ENCODE measurements around the gene PDGFC. TPM values are rescaled to one million over a fixed set of nuclear protein-coding genes. Genes with fewer than 3 reads are reported as not detected.

PDGFC gene
- total and polyA plus RNA-seq, 8 donors = 4.9 to 39.8 (median 10.8) TPM

DNA sequence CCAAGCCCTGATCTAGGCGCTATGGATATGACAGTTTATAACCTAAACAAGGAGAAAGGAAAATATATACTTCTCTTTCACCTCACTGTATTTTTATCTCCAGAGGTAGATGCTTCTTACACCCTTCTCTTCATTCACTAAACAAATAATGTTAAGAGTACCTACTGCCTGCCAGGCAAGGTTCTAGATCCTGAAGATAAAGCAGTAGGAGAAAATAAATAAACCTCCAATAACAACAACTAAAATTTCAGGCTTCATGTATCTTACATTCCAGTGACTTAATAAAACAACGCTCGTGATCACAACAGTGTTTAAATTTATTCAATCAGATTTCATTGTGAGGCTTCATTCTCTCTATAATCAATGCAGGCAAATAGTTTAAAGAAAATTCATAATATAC lies 20.7 kb downstream of the PDGFC start:
- 61 to 73% (median 62%) methylated on average over 3 of the region's 3 CpGs for WGBS, 5 donors
- DNase-seq = no peak
- Histone ChIP-seq H3K27me3 (no peaks in the 10 kb centered on the region), H3K9me3 (no peaks in the 10 kb centered on the region), H3K4me3 (no peak overlapping the region), H3K27ac (peak overlapping the region in 2 of 5 donors; percentile 41 to 81), H3K4me1 (peaks cover 30 to 89% (median 63%) of the 10 kb centered on the region in 4 donors), H3K36me3 (no peaks in the 10 kb centered on the region)
- no peak for TF ChIP-seq POLR2A (IDR thresholded peaks at IDR 0.05)
- TF ChIP-seq EP300 (IDR thresholded peaks at IDR 0.05) = no peak
- TF ChIP-seq, protein P1, sequence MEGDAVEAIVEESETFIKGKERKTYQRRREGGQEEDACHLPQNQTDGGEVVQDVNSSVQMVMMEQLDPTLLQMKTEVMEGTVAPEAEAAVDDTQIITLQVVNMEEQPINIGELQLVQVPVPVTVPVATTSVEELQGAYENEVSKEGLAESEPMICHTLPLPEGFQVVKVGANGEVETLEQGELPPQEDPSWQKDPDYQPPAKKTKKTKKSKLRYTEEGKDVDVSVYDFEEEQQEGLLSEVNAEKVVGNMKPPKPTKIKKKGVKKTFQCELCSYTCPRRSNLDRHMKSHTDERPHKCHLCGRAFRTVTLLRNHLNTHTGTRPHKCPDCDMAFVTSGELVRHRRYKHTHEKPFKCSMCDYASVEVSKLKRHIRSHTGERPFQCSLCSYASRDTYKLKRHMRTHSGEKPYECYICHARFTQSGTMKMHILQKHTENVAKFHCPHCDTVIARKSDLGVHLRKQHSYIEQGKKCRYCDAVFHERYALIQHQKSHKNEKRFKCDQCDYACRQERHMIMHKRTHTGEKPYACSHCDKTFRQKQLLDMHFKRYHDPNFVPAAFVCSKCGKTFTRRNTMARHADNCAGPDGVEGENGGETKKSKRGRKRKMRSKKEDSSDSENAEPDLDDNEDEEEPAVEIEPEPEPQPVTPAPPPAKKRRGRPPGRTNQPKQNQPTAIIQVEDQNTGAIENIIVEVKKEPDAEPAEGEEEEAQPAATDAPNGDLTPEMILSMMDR (IDR thresholded peaks at IDR 0.05) = no peak
- no peak for TF ChIP-seq POLR2AphosphoS5 (IDR thresholded peaks at IDR 0.05)
- intact Hi-C loops (cut with DNase I; ENCODE audit: low total_unique reads) = no loop called here

DNA sequence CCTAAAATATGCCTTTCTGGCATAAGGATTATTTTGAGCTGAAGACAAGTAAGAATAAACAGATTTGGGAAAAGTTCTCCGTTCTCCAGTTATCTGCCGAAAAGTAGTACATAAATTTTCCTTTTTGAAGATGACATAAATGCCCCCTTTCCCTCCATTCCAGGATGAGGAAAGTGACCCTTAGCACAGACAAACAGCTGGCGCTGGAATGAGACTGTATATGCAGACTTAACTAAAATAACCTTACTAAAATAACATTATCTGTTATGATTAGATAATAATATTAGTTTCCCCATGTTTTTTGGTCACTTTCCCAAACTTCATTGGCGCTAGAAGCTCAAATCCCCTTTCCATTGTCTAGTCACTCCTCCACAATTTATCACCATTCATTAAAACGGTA lies 21.5 kb downstream of the PDGFC start:
- 40 to 63% (median 45%) methylated on average over 5 of the region's 5 CpGs for WGBS, 5 donors
- Histone ChIP-seq H3K4me3 (no peak overlapping the region), H3K36me3 (no peaks in the 10 kb centered on the region), H3K4me1 (peaks cover 34 to 89% (median 65%) of the 10 kb centered on the region in 4 donors), H3K9me3 (no peaks in the 10 kb centered on the region), H3K27me3 (no peaks in the 10 kb centered on the region), H3K27ac (peak overlapping the region in 4 of 5 donors; percentile 64 to 81 (median 75))
- intact Hi-C loops (cut with DNase I; ENCODE audit: low total_unique reads) = no loop called here
- no peak for DNase-seq
- TF ChIP-seq POLR2AphosphoS5 (IDR thresholded peaks at IDR 0.05) (no peak), POLR2A (IDR thresholded peaks at IDR 0.05) (no peak), EP300 (IDR thresholded peaks at IDR 0.05) (no peak)
- TF ChIP-seq, protein P1 (IDR thresholded peaks at IDR 0.05) = no peak

DNA sequence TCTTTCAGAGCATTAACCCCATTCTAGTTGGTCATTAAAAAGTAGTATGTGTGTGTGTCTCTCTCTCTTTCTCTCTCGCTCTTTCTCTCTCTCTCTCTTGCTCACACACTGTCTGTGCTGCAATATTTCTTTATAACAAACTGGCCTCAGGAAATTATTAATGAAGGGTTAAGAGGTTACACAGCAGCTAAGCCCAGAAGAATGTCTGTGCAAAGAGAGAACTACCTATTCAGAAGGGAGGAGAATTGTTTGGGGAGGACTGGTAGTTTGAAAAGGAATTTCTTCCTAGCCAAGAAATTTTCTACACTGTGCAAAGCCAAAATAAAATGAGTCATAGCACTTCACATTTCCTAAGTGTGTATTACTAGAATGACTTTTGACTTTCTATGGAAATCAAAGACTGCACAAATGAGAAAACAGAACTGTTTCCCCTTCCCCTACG lies 22.2 kb downstream of the PDGFC start:
- intact Hi-C loops (cut with DNase I; ENCODE audit: low total_unique reads) = no loop called here
- no peak for TF ChIP-seq POLR2A (IDR thresholded peaks at IDR 0.05)
- TF ChIP-seq POLR2AphosphoS5 (IDR thresholded peaks at IDR 0.05) = peak in 2 of 3 donors; percentile 27 to 36
- TF ChIP-seq, protein P1 (IDR thresholded peaks at IDR 0.05) = no peak
- TF ChIP-seq EP300 (IDR thresholded peaks at IDR 0.05) = no peak
- Histone ChIP-seq H3K27me3 (no peaks in the 10 kb centered on the region), H3K9me3 (no peaks in the 10 kb centered on the region), H3K4me1 (peaks cover 34 to 96% (median 69%) of the 10 kb centered on the region in 4 donors), H3K27ac (peak overlapping the region in 4 of 5 donors; percentile 64 to 81 (median 75)), H3K36me3 (no peaks in the 10 kb centered on the region), H3K4me3 (no peak overlapping the region)
- WGBS, 5 donors = 17 to 40% (median 23%) methylated on average over 2 of the region's 2 CpGs
- peak in 1 of 2 donors; percentile 47 for DNase-seq

DNA sequence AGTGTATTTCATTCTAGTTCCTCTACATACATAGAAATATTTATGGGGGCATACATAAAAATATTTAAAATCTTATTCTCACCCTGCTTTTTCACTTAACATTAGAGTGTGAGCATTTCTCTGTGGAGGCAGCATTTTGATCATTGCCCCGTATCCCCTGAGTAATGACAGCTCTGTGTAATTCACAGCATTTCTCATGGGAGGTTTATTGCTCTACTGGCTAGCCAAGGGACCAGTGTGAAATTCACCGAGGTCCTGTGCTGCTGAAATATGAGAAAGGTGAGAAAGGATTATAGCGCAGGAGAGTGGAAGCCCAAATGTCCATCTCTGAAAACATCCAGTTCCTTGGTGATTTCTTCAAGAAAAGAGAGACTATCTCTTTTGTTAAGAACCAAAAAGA lies 22.9 kb downstream of the PDGFC start:
- TF ChIP-seq, protein P1 (IDR thresholded peaks at IDR 0.05) = no peak
- TF ChIP-seq POLR2A (IDR thresholded peaks at IDR 0.05) (no peak), EP300 (IDR thresholded peaks at IDR 0.05) (no peak), POLR2AphosphoS5 (IDR thresholded peaks at IDR 0.05) (no peak)
- Histone ChIP-seq H3K4me3 (no peak overlapping the region), H3K4me1 (peaks cover 34 to 98% (median 69%) of the 10 kb centered on the region in 4 donors), H3K36me3 (no peaks in the 10 kb centered on the region), H3K27ac (peak overlapping the region in 4 of 5 donors; percentile 64 to 81 (median 75)), H3K9me3 (no peaks in the 10 kb centered on the region), H3K27me3 (no peaks in the 10 kb centered on the region)
- intact Hi-C loops (cut with DNase I; ENCODE audit: low total_unique reads) = no loop called here
- 48 to 71% (median 56%) methylated on average over 3 of the region's 3 CpGs for WGBS, 5 donors
- no peak for DNase-seq

Data from stomach (tissue), 9 donors.